NCI-H2107 (cell line): ENCODE data around the gene PANK4.

Experiments used
- DNase-seq: peaks from one replicate; lab custom pipeline; 2025; lab: John Stamatoyannopoulos, UW

Gene PANK4

DNA sequence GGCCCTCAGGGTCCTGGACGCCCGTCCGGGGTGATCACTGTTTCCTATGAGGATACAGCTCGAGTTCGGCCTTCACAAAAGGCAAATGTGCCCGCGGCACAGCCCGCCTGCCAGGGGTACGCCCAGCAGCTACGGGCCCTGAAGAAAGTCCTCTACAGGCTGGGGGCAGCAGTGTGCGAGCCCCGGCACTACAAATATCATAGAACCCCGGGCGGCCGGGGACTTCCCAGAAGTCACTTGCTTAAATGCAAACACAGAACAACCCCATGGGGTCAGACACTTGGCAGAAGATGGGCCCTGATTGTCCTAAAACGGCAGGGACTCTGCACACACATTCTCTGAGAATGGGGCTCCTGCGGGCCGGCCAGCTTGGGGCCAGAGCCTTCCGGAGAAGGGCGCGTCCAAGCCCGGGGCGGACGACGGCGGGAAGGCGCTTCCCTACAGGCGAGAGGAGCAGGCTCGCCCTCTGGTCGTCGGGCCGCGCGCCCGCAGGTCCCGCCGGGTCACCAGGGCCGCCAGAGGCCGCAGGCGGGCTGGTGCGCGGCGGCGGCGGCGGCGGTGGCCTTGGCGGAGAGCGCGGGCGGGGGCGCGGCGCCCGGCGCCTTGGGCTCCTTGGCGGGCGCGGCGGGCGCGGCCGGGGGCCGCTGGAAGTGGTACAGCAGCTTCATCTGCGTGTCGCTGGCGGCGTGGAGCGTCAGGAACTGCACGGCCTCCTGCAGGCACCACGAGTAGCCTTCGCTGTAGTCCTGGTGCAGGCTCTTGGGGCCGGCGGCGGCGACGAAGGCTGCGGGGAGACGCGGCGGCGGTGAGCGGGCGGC, 2.8 kb upstream of the PANK4 start:
- no peak for DNase-seq

GRCh38 chr1:2528611-2528965, 2.2 kb upstream of the PANK4 start:
- DNase-seq, result no peak

DNA sequence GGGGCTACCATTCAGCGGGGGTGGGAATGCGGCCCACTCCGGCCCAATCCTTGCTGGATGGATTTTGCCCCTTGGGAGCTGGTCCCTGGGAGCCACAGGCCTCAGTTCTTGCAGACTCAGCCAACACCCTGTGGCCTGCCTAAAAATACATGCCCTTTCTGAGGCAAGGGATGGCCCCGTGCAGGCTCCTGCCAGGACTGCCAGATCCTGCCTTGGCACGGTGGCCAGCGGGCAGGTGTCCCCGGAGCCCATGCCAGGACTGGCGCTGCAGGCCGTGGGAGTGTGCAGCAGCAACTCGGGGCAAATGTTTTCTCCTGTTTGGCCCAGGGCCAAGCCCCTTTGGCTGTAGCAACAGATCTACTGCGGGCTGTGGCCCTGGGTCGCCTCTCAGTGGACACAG, 1.6 kb upstream of the PANK4 start:
- no peak for DNase-seq

DNA sequence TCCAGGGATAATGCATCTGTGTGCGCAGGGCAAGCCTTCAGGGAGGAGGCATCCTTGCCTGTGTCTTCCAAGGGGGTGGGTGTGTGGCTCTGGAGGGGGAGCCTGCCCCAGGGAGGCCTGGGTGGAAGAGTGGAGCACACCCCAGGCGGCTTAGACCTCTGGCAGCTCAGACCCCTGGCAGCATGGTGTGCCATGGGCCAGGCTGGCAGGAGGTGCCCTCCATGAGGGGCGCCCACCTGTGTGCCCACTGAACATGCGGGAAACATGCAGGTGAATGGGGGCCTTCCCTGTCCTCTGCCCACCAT, 1.1 kb upstream of the PANK4 start:
- DNase-seq, result no peak

- DNase-seq, result no peak
Observed at GRCh38 chr1:2526824-2527555, 594 bp upstream of the PANK4 start.

DNA sequence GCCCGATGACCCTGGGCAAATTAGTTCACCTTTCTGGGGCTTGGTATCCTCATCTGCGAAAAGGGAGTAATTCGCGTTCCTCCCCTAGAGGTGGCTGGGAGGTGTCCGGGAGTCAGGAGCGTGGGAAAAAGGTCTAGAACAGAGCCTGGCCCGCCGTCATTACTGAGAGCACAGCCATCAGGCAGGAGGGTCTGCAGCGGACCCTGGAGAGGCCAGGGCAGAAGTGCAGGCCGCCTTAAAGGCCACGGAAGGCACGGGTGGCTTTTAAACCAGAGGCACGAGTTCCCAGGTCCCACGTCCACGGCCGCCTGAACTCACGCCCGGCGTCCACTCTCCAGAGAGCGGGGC, 850 bp downstream of the PANK4 start:
- DNase-seq, result no peak

GRCh38 chr1:2523891-2524609, 2.3 kb downstream of the PANK4 start:
- DNase-seq, result no peak

GRCh38 chr1:2523191-2523890, 3.1 kb downstream of the PANK4 start:
- no peak for DNase-seq

GRCh38 chr1:2522230-2522629, 4.2 kb downstream of the PANK4 start:
- DNase-seq, result no peak

DNA sequence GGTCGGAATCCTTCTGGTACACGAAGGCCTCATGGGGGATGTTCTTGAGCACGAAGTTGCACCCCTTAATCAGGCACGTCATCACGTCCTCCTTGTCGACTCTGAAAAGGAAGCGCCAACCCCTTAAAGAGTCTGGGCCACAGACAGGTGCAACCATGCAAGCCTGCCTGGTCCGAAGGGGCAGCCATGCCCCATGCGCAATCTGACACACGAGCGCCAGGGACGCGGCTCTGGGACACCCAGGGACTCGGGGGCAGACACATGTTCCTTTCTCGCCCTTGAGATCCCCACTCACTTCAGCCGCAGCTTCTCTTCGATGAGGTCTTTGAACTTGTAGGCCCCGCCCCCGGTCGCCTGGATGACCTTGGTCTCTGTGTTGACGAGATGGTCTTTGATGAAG, 5.6 kb downstream of the PANK4 start:
- DNase-seq, result no peak

DNA sequence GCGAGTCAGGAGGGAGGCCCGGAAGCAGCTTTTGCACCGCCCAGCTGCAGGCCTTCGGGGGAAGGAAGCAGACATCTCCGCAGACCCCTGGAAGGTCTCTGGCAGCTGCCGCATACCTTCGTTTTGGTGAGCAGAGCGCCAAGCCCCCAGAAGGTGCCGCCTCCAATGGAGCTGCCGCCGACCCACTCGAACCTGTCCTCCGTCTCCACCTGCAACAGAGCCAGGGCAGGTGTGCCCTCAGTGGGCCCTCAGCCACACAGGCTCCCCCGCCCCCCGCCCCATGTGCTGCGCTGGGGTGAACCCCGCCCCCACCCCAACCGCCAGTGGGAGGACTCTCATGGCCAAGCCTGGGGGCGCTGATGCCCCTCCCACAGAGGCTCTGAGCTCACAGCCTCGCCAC, 6.2 kb downstream of the PANK4 start:
- no peak for DNase-seq

DNA sequence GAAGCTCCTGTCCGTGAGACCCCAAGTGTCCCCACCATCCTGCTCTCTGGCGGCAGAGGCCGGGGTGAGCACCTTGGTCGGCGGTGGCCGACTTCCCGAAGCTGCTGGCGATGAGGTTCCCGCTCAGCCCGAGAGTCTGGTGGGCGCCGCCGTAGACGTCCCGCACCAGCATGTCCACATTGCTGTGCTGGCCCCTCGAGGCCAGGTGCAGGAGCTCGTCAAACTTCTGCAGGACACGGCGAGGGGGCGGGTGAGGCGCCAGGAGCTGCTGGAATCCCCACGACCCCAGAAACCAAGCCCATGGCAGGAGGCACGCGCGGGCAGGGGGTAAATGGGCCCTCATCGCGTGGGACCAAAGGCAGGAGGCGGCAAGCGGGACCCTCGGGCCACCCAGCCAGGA, 6.7 kb downstream of the PANK4 start:
- DNase-seq, result no peak

GRCh38 chr1:2519029-2519685, 7.2 kb downstream of the PANK4 start:
- no peak for DNase-seq

DNA sequence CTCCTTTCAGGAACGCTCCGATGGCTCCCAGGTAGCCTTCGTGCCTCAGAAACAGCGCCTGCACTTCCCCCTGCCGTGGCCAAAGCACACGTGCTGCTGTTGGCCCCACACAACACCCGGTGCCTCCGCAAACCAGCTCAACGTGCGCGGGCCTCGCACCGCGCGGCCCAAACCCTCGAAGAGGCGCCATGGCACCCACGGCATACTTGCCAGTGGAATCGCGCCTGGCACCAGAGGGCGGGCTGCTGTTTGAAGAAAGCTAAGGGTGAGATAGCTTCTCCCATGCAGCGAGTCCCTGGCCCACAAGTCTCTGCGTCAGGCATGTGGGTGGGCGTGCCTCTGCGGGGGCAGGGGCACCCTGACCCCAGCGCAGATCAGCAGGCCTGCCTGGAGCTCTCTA, 7.9 kb downstream of the PANK4 start:
- no peak for DNase-seq

DNA sequence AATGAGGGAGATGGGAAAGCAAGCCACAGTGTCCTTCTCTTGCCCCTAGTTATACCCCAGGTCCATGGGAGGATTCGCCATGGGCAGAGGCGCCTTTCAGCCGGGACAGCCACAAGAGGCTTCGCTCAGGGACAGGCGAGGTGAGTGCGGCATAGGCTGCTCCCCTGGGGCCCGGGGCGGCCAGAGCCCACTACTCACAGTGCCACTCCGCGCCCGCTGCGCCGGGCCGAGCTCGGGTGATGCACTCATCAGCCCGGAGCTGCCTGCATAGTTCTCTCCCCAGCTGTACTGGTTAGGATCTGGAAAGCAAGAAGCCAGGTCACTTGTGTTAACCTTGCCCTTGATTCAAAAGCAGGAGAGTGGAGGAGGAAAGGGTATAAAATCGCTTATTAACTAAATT, 8.4 kb downstream of the PANK4 start:
- DNase-seq, result no peak

DNA sequence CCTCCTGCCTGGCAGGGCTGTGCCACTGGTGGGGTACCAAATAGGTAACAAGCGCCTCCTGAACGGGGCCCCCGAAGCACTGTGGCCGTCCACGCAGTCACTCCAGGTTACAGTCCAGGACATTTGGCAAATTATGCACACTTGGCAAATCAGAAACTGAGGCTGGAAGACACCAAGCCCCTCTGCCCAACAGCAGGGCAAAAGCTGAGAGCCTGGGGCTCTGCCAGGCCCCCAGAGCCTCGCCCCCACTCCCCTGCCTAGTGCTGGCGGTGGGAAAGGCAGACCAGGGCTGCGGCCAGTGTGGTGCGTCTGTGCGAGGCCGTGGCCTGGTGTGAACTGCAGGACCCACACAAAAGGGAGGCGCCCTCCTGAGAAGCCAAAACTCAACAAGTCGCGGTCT, 9.4 kb downstream of the PANK4 start:
- no peak for DNase-seq

DNA sequence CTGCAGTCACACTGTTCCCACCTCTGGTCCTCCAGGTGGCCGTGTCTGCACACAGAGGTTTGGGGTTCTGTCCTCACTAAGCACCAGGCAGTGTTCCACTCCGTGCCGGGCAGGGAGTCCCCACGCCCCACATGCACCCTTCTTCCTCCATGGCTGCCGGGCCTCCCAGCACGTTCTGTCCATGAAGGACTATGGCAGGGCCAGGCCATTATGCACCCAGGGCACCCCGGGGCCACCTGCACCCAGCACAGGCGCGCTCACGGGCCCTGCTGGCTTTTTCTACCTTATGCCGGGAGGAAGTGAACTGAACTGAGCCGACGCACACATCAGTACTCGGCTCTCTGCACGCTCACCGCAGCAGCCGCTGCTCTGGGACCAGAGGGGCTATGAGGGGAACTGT, 10.3 kb downstream of the PANK4 start:
- no peak for DNase-seq

- no peak for DNase-seq
Observed at GRCh38 chr1:2515763-2516080, 10.7 kb downstream of the PANK4 start.

- no peak for DNase-seq
Observed at GRCh38 chr1:2514863-2515762, 11.3 kb downstream of the PANK4 start.

- DNase-seq, result no peak
Observed at GRCh38 chr1:2513939-2514652, 12.3 kb downstream of the PANK4 start.
